SK-N-SH (cell line): Measurements from ENCODE around the gene C6orf15. TPM values are rescaled to one million over a fixed set of nuclear protein-coding genes. Genes with fewer than 3 reads are reported as not detected.

ENCODE experiments used
- CTCF ChIA-PET: fragments of 300-600, 350-600 bp; formaldehyde crosslinking; extraction: SDS; loops from one replicate; lab custom pipeline; 2021; lab: Yijun Ruan, JAX
- POLR2A ChIA-PET: fragments of 350-600 bp; sonication (Branson Sonifier 250); formaldehyde crosslinking; extraction: SDS; loops from one replicate; lab custom pipeline; 2020; ENCODE audit warnings: antibody characterized with exemption, inconsistent platforms; lab: Yijun Ruan, JAX
- DNase-seq: peaks from one replicate; pipeline ENCODE4 v3.0.0; 2012
- H2AFZ ChIP-seq: fragments of 200-600 bp; sonication (generic); 2 replicates; pipeline ENCODE4 v1.8.1; 2016; ENCODE audit warnings: antibody characterized with exemption, mild to moderate bottlenecking, low read depth
- H3F3A ChIP-seq: fragments of 200-600 bp; sonication (generic); replicated peaks from 2 replicates; pipeline ENCODE3; 2016; ENCODE audit warnings: antibody characterized with exemption, mild to moderate bottlenecking; ENCODE audit not compliant: insufficient read depth
- H3K27ac ChIP-seq, 2 experiments: fragments of 200-500 bp in 1 of 2; fragments of 200-600 bp in 1 of 2; sonication (Bioruptor generic) in 1 of 2; sonication (generic), shearing (Covaris generic) in 1 of 2; 2 replicates each; pipeline versions ENCODE4 v1.5.1 to v1.6.1; 2014 to 2016; ENCODE audit warnings: low read depth in 2 of 2, inconsistent platforms in 1 of 2, low read length in 1 of 2, mild to moderate bottlenecking in 1 of 2, mixed read lengths in 1 of 2
- H3K27me3 ChIP-seq: fragments of 200-600 bp; sonication (generic), shearing (Covaris generic); 2 replicates; pipeline ENCODE4 v1.6.1; 2016; ENCODE audit warnings: mixed run types; ENCODE audit not compliant: insufficient read depth
- H3K36me3 ChIP-seq, 2 experiments: fragments of 200-500 bp in 1 of 2; fragments of 200-600 bp in 1 of 2; sonication (Bioruptor generic) in 1 of 2; sonication (generic) in 1 of 2; replicated peaks in 1 of 2; 2 replicates each; pipeline versions ENCODE3 to v1.5.1; 2014 to 2016; ENCODE audit warnings: low read length in 1 of 2, mild to moderate bottlenecking in 1 of 2; ENCODE audit not compliant: insufficient read depth in 2 of 2, control insufficient read depth in 1 of 2
- H3K4me1 ChIP-seq, 2 experiments: fragments of 200-500 bp in 1 of 2; fragments of 200-600 bp in 1 of 2; sonication (Bioruptor generic) in 1 of 2; sonication (generic), shearing (Covaris generic) in 1 of 2; 2 replicates each; pipeline versions ENCODE4 v1.5.1 to v1.6.1; 2014 to 2016; ENCODE audit warnings: low read depth in 1 of 2, low read length in 1 of 2, mixed run types in 1 of 2; ENCODE audit not compliant: insufficient read depth in 2 of 2, control insufficient read depth in 1 of 2
- H3K4me2 ChIP-seq: fragments of 200-600 bp; sonication (generic), shearing (Covaris generic); 2 replicates; pipeline ENCODE4 v1.6.1; 2017; ENCODE audit warnings: mixed run types
- H3K4me3 ChIP-seq, 2 experiments: fragments of 200-500 bp in 1 of 2; fragments of 200-600 bp in 1 of 2; sonication (Bioruptor generic) in 1 of 2; sonication (generic), shearing (Covaris generic) in 1 of 2; 2 replicates each; pipeline versions ENCODE4 v1.5.1 to v1.8.1; 2014 to 2016; ENCODE audit warnings: low read depth in 2 of 2, inconsistent platforms in 1 of 2, low read length in 1 of 2, mild to moderate bottlenecking in 1 of 2, mixed read lengths in 1 of 2, moderate library complexity in 1 of 2
- H3K79me2 ChIP-seq: fragments of 200-600 bp; sonication (generic); 2 replicates; pipeline ENCODE4 v1.8.1; 2017; ENCODE audit warnings: mild to moderate bottlenecking; ENCODE audit not compliant: insufficient read depth
- H3K9ac ChIP-seq: fragments of 200-600 bp; sonication (generic); 2 replicates; pipeline ENCODE4 v1.6.1; 2017; ENCODE audit warnings: mixed run types
- H3K9me2 ChIP-seq: fragments of 200-600 bp; sonication (generic); 2 replicates; pipeline ENCODE4 v1.6.1; 2017; ENCODE audit warnings: mixed run types
- H3K9me3 ChIP-seq: fragments of 200-600 bp; sonication (generic); 2 replicates; pipeline ENCODE4 v1.6.1; 2017; ENCODE audit warnings: mixed run types, mild to moderate bottlenecking, moderate library complexity
- H4K20me1 ChIP-seq: fragments of 200-600 bp; sonication (generic); 2 replicates; pipeline ENCODE4 v1.6.1; 2017; ENCODE audit warnings: mild to moderate bottlenecking, mixed run types; ENCODE audit not compliant: insufficient read depth
- EP300 ChIP-seq, 2 experiments: IDR thresholded peaks; 2 replicates each; pipeline versions ENCODE4 v1.4.0 to v1.6.1; 2012; ENCODE audit warnings: borderline replicate concordance in 1 of 2, low read depth in 1 of 2, low read length in 1 of 2
- FOSL2 ChIP-seq: IDR thresholded peaks from 2 replicates; pipeline ENCODE4 v1.4.0; 2012; ENCODE audit warnings: low read depth, mild to moderate bottlenecking, moderate library complexity, borderline replicate concordance
- FOXJ3 ChIP-seq: sonication (generic); formaldehyde crosslinking; IDR thresholded peaks from 2 replicates; pipeline ENCODE4 v1.5.1; 2020; ENCODE audit warnings: mild to moderate bottlenecking, missing genetic modification reagents
- POLR2AphosphoS5 ChIP-seq: IDR thresholded peaks from 2 replicates; pipeline ENCODE4 v1.6.1; 2012; ENCODE audit warnings: low read depth, low read length
- RFX5 ChIP-seq: IDR thresholded peaks from 2 replicates; pipeline ENCODE4 v1.6.1; 2012; ENCODE audit warnings: mild to moderate bottlenecking, improper control_type of control experiment, low read length
- SIN3A ChIP-seq: IDR thresholded peaks from 2 replicates; pipeline ENCODE4 v1.6.1; 2012; ENCODE audit warnings: low read depth, mild to moderate bottlenecking, low read length, moderate library complexity, borderline replicate concordance
- SMC3 ChIP-seq: IDR thresholded peaks from 2 replicates; pipeline ENCODE4 v1.6.1; 2012; ENCODE audit warnings: low read depth, low read length, improper control_type of control experiment
- TCF12 ChIP-seq: IDR thresholded peaks from 2 replicates; pipeline ENCODE4 v1.4.0; 2012
- TEAD4 ChIP-seq: IDR thresholded peaks from 2 replicates; pipeline ENCODE4 v1.4.0; 2012; ENCODE audit warnings: mild to moderate bottlenecking, borderline replicate concordance; ENCODE audit not compliant: insufficient read depth
- WGBS: methylation state at CpG from one replicate; pipeline ENCODE4 v1.1.6; 2017; ENCODE audit warnings: low lambda C conversion rate; 5-methylcytosine and 5-hydroxymethylcytosine counted together
- polyA plus RNA-seq, 3 experiments: library from polyadenylated mRNA; depleted of rRNA; stranded (reverse); fragments of >200 nt; gene quantifications; 2 replicates each; pipeline ENCODE4 v1.2.3, GENCODE V29; 2012
- TF ChIP-seq, protein P1 (sequence below): IDR thresholded peaks from 2 replicates; pipeline ENCODE4 v1.6.1; 2012; ENCODE audit warnings: mild to moderate bottlenecking, low read depth, low read length, moderate library complexity
- TF ChIP-seq, protein P2 (sequence below): fragments of 150-350 bp; IDR thresholded peaks from 2 replicates; pipeline ENCODE4 v1.6.1; 2017; ENCODE audit warnings: antibody characterized with exemption, low read length, low read depth, borderline replicate concordance
- TF ChIP-seq, protein P3 (sequence below): IDR thresholded peaks from 2 replicates; pipeline ENCODE4; 2012
- TF ChIP-seq, protein P4 (sequence below): fragments of 200-600 bp; sonication (generic); IDR thresholded peaks from 2 replicates; pipeline ENCODE4 v1.6.1; 2017; ENCODE audit warnings: antibody characterized with exemption, mild to moderate bottlenecking, moderate library complexity
- TF ChIP-seq, protein P5 (sequence below): IDR thresholded peaks from 2 replicates; pipeline ENCODE4 v1.4.0; 2012; ENCODE audit warnings: low read depth, borderline replicate concordance
- TF ChIP-seq, protein P6 (sequence below): fragments of 150-350 bp; IDR thresholded peaks from 2 replicates; pipeline ENCODE4 v1.6.1; 2016; ENCODE audit warnings: mild to moderate bottlenecking, low read depth, low read length

C6orf15 gene
- polyA plus RNA-seq, 1 of the 3 experiments (the other 2 are of a cell fraction): not detected

DNA sequence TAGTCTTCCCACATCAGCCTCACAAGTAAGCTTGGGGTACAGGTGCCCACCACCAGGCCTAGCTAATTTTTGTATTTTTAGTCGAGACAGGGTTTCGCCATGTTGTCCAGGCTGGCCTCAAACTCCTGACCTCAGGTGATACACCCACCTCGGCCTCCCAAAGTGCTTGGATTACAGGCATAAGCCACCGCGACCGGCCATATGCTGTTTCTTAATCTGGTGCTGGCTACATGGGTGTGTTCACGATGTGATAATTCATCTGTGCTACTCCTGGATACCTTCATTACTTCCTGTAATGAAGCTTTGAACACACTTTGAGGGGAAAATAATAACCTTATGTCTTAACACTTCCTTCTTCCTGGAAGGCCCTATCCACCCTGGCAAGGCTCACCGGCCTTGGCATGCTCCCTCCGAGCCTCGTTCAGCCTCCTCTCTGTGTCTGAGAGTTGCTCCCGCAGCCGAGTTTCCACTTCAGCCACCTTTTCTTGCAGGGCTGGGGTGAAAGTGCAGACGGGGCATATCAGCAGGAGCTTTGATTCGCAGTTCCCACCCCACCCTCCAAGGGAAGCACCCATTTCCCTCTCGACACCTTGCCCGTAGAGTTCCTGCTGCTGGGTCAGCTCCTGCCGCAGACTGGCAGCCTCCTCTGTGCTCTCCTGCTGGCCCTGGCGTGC is 32.1 kb upstream of the C6orf15 start (continued):
- TF ChIP-seq, protein P1, sequence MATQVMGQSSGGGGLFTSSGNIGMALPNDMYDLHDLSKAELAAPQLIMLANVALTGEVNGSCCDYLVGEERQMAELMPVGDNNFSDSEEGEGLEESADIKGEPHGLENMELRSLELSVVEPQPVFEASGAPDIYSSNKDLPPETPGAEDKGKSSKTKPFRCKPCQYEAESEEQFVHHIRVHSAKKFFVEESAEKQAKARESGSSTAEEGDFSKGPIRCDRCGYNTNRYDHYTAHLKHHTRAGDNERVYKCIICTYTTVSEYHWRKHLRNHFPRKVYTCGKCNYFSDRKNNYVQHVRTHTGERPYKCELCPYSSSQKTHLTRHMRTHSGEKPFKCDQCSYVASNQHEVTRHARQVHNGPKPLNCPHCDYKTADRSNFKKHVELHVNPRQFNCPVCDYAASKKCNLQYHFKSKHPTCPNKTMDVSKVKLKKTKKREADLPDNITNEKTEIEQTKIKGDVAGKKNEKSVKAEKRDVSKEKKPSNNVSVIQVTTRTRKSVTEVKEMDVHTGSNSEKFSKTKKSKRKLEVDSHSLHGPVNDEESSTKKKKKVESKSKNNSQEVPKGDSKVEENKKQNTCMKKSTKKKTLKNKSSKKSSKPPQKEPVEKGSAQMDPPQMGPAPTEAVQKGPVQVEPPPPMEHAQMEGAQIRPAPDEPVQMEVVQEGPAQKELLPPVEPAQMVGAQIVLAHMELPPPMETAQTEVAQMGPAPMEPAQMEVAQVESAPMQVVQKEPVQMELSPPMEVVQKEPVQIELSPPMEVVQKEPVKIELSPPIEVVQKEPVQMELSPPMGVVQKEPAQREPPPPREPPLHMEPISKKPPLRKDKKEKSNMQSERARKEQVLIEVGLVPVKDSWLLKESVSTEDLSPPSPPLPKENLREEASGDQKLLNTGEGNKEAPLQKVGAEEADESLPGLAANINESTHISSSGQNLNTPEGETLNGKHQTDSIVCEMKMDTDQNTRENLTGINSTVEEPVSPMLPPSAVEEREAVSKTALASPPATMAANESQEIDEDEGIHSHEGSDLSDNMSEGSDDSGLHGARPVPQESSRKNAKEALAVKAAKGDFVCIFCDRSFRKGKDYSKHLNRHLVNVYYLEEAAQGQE: no peak

DNA sequence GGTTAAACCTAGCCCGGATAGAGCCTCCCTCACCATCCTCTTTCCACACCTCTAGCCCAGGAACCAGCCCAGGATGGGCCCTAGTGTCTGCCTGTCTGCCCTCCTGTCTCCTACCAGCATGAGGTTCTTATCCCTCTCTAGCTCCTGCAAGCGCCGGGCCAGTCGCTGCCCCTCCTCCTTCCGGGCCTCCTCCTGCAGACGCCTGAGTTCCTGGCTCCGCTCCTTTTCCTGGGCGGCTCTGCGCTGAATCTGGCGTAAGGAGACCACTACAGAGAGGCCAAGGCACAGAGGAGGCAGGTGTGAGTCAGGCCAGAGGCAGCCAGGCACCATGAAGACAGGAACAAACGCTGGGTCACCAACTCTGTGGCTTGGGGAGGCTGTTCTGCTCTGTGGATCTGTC is 30.8 kb upstream of the C6orf15 start:
- CTCF ChIA-PET: interaction anchor here (1.4 to 4.3 kb wide), 2 partner anchors 49 to 224 kb away, joined by 7 to 23 read pairs; no protein-coding TSS in a partner anchor
- TF ChIP-seq FOXJ3 (no peak), SIN3A (no peak), FOSL2 (peak; percentile 30; the same call in 1 of the 2 replicates), TCF12 (peak; percentile 14; the same call in 1 of the 2 replicates), POLR2AphosphoS5 (no peak), TEAD4 (no peak), RFX5 (no peak), EP300 (IDR thresholded peaks at IDR 0.05; ENCODE audit: borderline replicate concordance in 1 of 2, low read depth in 1 of 2, low read length in 1 of 2) (no peak), SMC3 (no peak)
- TF ChIP-seq, protein P2, sequence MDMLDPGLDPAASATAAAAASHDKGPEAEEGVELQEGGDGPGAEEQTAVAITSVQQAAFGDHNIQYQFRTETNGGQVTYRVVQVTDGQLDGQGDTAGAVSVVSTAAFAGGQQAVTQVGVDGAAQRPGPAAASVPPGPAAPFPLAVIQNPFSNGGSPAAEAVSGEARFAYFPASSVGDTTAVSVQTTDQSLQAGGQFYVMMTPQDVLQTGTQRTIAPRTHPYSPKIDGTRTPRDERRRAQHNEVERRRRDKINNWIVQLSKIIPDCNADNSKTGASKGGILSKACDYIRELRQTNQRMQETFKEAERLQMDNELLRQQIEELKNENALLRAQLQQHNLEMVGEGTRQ: no peak
- TF ChIP-seq, protein P3, sequence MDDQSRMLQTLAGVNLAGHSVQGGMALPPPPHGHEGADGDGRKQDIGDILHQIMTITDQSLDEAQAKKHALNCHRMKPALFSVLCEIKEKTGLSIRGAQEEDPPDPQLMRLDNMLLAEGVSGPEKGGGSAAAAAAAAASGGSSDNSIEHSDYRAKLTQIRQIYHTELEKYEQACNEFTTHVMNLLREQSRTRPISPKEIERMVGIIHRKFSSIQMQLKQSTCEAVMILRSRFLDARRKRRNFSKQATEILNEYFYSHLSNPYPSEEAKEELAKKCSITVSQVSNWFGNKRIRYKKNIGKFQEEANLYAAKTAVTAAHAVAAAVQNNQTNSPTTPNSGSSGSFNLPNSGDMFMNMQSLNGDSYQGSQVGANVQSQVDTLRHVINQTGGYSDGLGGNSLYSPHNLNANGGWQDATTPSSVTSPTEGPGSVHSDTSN: no peak
- TF ChIP-seq, protein P4, sequence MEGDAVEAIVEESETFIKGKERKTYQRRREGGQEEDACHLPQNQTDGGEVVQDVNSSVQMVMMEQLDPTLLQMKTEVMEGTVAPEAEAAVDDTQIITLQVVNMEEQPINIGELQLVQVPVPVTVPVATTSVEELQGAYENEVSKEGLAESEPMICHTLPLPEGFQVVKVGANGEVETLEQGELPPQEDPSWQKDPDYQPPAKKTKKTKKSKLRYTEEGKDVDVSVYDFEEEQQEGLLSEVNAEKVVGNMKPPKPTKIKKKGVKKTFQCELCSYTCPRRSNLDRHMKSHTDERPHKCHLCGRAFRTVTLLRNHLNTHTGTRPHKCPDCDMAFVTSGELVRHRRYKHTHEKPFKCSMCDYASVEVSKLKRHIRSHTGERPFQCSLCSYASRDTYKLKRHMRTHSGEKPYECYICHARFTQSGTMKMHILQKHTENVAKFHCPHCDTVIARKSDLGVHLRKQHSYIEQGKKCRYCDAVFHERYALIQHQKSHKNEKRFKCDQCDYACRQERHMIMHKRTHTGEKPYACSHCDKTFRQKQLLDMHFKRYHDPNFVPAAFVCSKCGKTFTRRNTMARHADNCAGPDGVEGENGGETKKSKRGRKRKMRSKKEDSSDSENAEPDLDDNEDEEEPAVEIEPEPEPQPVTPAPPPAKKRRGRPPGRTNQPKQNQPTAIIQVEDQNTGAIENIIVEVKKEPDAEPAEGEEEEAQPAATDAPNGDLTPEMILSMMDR: no peak
- TF ChIP-seq, protein P5, sequence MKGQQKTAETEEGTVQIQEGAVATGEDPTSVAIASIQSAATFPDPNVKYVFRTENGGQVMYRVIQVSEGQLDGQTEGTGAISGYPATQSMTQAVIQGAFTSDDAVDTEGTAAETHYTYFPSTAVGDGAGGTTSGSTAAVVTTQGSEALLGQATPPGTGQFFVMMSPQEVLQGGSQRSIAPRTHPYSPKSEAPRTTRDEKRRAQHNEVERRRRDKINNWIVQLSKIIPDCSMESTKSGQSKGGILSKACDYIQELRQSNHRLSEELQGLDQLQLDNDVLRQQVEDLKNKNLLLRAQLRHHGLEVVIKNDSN: no peak
- TF ChIP-seq, protein P6, sequence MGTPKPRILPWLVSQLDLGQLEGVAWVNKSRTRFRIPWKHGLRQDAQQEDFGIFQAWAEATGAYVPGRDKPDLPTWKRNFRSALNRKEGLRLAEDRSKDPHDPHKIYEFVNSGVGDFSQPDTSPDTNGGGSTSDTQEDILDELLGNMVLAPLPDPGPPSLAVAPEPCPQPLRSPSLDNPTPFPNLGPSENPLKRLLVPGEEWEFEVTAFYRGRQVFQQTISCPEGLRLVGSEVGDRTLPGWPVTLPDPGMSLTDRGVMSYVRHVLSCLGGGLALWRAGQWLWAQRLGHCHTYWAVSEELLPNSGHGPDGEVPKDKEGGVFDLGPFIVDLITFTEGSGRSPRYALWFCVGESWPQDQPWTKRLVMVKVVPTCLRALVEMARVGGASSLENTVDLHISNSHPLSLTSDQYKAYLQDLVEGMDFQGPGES: no peak
- TF ChIP-seq, protein P1: no peak

More for the DNA sequence above, 30.8 kb upstream of the C6orf15 start:
- Histone ChIP-seq H3K4me1 (peaks cover 0 to 11% of the 10 kb centered on the region in 2 experiments; a peak in 1 of 4 replicates), H3K79me2 (no peaks in the 10 kb centered on the region), H3K27me3 (no peaks in the 10 kb centered on the region), H3K27ac (no peak overlapping the region), H3K4me2 (peak overlapping the region; percentile 27; the same call in 1 of the 2 replicates), H2AFZ (no peak overlapping the region), H3K4me3 (no peak overlapping the region), H3K9ac (no peak overlapping the region), H3K9me2 (no peaks in the 10 kb centered on the region), H3K9me3 (no peaks in the 10 kb centered on the region), H3F3A (peaks cover 9% of the 10 kb centered on the region), H3K36me3 (no peaks in the 10 kb centered on the region), H4K20me1 (no peaks in the 10 kb centered on the region)
- WGBS: 83% methylated on average over 8 of the region's 11 CpGs
- DNase-seq: no peak
- POLR2A ChIA-PET: no interaction called here
